PFSK-1 (cell line): ENCODE measurements around the gene STAT3.

Experiments used
- FOXP2 ChIP-seq: optimal IDR thresholded peaks from 2 replicates; pipeline ENCODE3; 2011; ENCODE audit warnings: borderline replicate concordance, control low read depth, inconsistent platforms; ENCODE audit not compliant: insufficient read depth; ENCODE audit errors: extremely low read length, extremely low read depth
- POLR2AphosphoS5 ChIP-seq: IDR thresholded peaks from 2 replicates; pipeline ENCODE4 v1.6.1; 2012; ENCODE audit warnings: low read depth, mild to moderate bottlenecking, control low read depth, low read length, moderate library complexity
- SIN3A ChIP-seq: IDR thresholded peaks from 2 replicates; pipeline ENCODE4 v1.6.1; 2012; ENCODE audit warnings: mild to moderate bottlenecking, low read length, moderate library complexity, borderline replicate concordance; ENCODE audit not compliant: insufficient read depth
- TAF1 ChIP-seq: IDR thresholded peaks from 2 replicates; pipeline ENCODE4 v1.6.1; 2012; ENCODE audit warnings: low read length, control low read depth, borderline replicate concordance; ENCODE audit not compliant: insufficient read depth
- TF ChIP-seq, protein P1 (sequence below), 2 experiments: IDR thresholded peaks; 2 replicates each; pipeline versions ENCODE4 v1.6.1 to v1.8.0; 2011 to 2012; ENCODE audit warnings: low read depth in 2 of 2, low read length in 2 of 2, control low read depth in 1 of 2, inconsistent platforms in 1 of 2, mild to moderate bottlenecking in 1 of 2, moderate library complexity in 1 of 2; ENCODE audit not compliant: insufficient read depth in 1 of 2

STAT3 gene

DNA sequence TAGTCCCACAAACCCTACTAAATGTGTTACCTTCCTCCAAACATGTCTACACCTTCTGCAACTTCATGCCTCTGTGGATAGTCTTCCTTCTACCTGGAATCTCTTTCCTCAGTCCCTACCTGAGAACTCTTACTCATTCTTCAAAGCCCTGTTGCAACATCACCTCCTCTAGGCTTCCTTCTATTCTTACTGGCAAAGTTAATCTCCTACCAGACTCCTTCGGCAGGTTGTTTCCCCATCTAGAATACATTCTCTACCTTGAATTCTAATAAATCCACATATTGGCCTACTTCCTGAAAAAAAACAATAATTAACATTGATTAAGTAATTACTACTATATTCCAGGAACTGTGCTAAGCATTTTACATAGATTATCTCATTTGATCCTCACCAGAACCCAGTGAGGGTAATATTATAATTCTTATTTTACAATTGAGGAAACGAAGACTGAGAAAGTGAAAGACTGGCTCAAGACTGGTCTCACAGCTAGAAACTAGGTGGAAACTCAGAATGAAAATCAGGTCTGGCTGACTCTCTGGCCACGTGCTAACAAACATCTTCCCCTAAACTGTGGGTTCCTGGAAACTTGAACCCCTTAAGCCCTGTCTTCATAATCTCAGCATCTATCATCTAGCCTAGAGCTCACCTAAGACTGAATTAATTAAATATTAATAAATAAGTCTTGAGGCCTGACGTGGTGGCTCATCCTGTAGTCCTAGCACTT lies 4.6 kb upstream of the STAT3 start:
- no peak for TF ChIP-seq FOXP2
- TF ChIP-seq SIN3A = no peak
- no peak for TF ChIP-seq POLR2AphosphoS5
- no peak for TF ChIP-seq TAF1
- TF ChIP-seq, protein P1, sequence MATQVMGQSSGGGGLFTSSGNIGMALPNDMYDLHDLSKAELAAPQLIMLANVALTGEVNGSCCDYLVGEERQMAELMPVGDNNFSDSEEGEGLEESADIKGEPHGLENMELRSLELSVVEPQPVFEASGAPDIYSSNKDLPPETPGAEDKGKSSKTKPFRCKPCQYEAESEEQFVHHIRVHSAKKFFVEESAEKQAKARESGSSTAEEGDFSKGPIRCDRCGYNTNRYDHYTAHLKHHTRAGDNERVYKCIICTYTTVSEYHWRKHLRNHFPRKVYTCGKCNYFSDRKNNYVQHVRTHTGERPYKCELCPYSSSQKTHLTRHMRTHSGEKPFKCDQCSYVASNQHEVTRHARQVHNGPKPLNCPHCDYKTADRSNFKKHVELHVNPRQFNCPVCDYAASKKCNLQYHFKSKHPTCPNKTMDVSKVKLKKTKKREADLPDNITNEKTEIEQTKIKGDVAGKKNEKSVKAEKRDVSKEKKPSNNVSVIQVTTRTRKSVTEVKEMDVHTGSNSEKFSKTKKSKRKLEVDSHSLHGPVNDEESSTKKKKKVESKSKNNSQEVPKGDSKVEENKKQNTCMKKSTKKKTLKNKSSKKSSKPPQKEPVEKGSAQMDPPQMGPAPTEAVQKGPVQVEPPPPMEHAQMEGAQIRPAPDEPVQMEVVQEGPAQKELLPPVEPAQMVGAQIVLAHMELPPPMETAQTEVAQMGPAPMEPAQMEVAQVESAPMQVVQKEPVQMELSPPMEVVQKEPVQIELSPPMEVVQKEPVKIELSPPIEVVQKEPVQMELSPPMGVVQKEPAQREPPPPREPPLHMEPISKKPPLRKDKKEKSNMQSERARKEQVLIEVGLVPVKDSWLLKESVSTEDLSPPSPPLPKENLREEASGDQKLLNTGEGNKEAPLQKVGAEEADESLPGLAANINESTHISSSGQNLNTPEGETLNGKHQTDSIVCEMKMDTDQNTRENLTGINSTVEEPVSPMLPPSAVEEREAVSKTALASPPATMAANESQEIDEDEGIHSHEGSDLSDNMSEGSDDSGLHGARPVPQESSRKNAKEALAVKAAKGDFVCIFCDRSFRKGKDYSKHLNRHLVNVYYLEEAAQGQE (IDR thresholded peaks at IDR 0.05; ENCODE audit: insufficient read depth in 1 of 2, low read depth in 2 of 2, low read length in 2 of 2) = no peak

DNA sequence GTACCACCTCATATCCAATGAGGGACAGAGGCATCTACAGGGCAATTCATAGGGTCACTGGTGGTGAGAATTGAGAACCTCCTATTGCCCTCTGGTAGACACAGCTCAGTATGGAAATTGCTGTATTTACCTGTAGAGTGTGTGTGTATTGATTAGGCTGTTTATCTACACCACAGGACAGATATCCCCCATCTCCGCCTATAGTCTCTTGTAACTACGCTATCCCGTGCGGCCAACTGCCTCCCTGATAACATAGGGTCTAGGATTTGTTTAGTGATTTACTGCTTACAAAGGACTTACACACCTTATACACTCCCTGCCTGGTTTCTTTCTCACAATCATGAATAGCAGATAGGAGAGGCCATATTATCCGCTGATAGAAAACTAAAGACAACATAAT lies 1.7 kb upstream of the STAT3 start:
- TF ChIP-seq, protein P1 (IDR thresholded peaks at IDR 0.05; ENCODE audit: insufficient read depth in 1 of 2, low read depth in 2 of 2, low read length in 2 of 2) = no peak

DNA sequence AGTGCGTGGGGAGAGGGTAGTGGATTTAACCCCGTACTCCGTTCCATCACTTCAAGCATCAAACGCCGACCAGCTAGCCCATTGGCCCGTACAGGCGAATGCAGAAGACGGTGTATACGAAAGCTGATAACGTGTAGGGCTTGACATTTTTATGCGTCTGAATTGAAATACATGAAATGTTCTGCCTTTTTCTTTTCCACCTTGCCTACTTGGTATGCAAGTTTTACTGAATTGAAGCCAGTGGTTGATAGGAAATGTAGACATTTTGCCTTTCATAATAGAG lies 834 bp upstream of the STAT3 start:
- TF ChIP-seq TAF1 (no peak), FOXP2 (no peak), POLR2AphosphoS5 (no peak), SIN3A (no peak)
- TF ChIP-seq, protein P1 (IDR thresholded peaks at IDR 0.05; ENCODE audit: insufficient read depth in 1 of 2, low read depth in 2 of 2, low read length in 2 of 2) = no peak

DNA sequence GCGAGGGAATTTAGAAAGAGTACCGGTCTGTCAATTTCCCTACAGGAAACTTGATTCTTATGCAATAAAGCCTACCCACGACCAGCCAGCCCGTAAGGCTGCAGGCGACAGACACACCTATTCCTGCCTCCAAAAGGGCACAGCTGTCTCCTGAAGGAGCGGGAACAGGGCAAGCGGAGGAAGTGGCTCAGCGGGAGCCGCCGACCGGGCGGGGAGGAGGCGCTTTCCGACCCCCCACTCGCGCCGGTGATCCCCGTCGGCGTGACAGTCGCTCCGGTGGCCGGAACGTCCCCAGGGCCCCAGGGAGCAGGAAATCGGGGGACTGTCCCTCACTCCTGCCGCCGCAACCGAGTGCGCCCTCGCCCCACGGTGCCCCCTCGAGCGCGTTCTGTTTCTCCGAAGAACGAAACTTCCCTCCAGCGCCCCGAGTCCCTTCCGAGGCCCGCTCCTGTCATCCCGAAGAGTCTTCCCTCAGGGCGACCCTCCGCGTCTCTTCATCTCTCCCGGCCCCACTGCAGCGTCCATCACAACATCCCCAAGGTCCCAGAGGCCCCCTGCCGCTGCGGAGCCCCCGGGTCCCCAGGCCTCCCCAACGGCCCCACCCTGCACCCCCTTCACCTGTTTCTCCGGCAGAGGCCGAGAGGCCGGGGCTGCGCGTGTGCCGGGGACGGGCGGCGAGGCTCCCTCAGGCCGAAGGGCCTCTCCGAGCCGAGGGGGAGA lies 421 bp downstream of the STAT3 start:
- TF ChIP-seq SIN3A (peak; percentile 78; the same call in 1 of the 2 replicates), FOXP2 (peak; percentile 7), TAF1 (no peak), POLR2AphosphoS5 (no peak; the same call in 1 of the 2 replicates)
- TF ChIP-seq, protein P1 (IDR thresholded peaks at IDR 0.05; ENCODE audit: insufficient read depth in 1 of 2, low read depth in 2 of 2, low read length in 2 of 2) = no peak
